GM19467 (cell line): ENCODE measurements around the gene CTSS.
"Not testable (repeated sequence)": the region's sequence is repeated elsewhere in the genome, so short reads cannot be mapped to it uniquely, and the experiment has no call there.

Experiments
- ATAC-seq: cut with Tn5 transposase; IDR thresholded peaks from one replicate; pipeline ENCODE4 v1.9.1; 2021; ENCODE audit warnings: mild to moderate bottlenecking, moderate library complexity; ENCODE audit not compliant: unreplicated experiment

The CTSS gene

GRCh38 chr1:150765296-150765976 is at the start of gene CTSS:
CTSS (minus strand) TSS chr1:150765778; CDS start chr1:150764763, 1,015 bp downstream.
- peak; percentile 74 for ATAC-seq

GRCh38 chr1:150813028-150813707 is 47.6 kb upstream of the CTSS start:
- ATAC-seq = no peak

- no peak for ATAC-seq
Observed at GRCh38 chr1:150810958-150811659, 45.5 kb upstream of the CTSS start.

- no peak for ATAC-seq
Observed at GRCh38 chr1:150809651-150810050, 44.1 kb upstream of the CTSS start.

GRCh38 chr1:150808846-150809245 is 43.3 kb upstream of the CTSS start:
- ATAC-seq = no peak

- no peak for ATAC-seq
Observed at GRCh38 chr1:150808121-150808520, 42.5 kb upstream of the CTSS start, which contains the start of gene CTSK. CTSK (minus strand) TSS chr1:150808260; CDS start chr1:150806805, 1,455 bp downstream.

- no peak for ATAC-seq
Observed at GRCh38 chr1:150807249-150808023, 41.9 kb upstream of the CTSS start.

GRCh38 chr1:150805899-150806298 is 40.3 kb upstream of the CTSS start:
- no peak for ATAC-seq

GRCh38 chr1:150804671-150805070 is 39.1 kb upstream of the CTSS start:
- ATAC-seq = no peak

- no peak for ATAC-seq
Observed at GRCh38 chr1:150799089-150799488, 33.5 kb upstream of the CTSS start.

GRCh38 chr1:150798525-150798924 is 32.9 kb upstream of the CTSS start:
- ATAC-seq = no peak

- no peak for ATAC-seq
Observed at GRCh38 chr1:150796374-150796773, 30.8 kb upstream of the CTSS start.

GRCh38 chr1:150793778-150794177 is 28.2 kb upstream of the CTSS start:
- ATAC-seq = not testable (repeated sequence)

- no peak for ATAC-seq
Observed at GRCh38 chr1:150793221-150793620, 27.6 kb upstream of the CTSS start.

- ATAC-seq = no peak
Observed at GRCh38 chr1:150791585-150791984, 26.0 kb upstream of the CTSS start.

GRCh38 chr1:150789396-150789795 is 23.8 kb upstream of the CTSS start:
- no peak for ATAC-seq

GRCh38 chr1:150788946-150789345 is 23.4 kb upstream of the CTSS start:
- no peak for ATAC-seq

GRCh38 chr1:150787455-150787854 is 21.9 kb upstream of the CTSS start:
- ATAC-seq = no peak

GRCh38 chr1:150780510-150780909 is 14.9 kb upstream of the CTSS start:
- no peak for ATAC-seq

- no peak for ATAC-seq
Observed at GRCh38 chr1:150778409-150778808, 12.8 kb upstream of the CTSS start.

GRCh38 chr1:150777544-150777943 is 12.0 kb upstream of the CTSS start:
- no peak for ATAC-seq
